HepG2 (cell line): ENCODE data around the gene MT1A. TPM values are rescaled to one million over a fixed set of nuclear protein-coding genes. Genes with fewer than 3 reads are reported as not detected.

ENCODE experiments used
- CAMTA2 ChIP-seq: sonication (generic); formaldehyde crosslinking; IDR thresholded peaks from 2 replicates; pipeline ENCODE4 v1.4.0; 2020; ENCODE audit warnings: mild to moderate bottlenecking, missing genetic modification reagents, borderline replicate concordance
- NR2F2 ChIP-seq: IDR thresholded peaks from 2 replicates; pipeline ENCODE4 v1.6.1; 2012; ENCODE audit warnings: low read depth, inconsistent platforms, borderline replicate concordance
- TARDBP ChIP-seq: sonication (generic); formaldehyde crosslinking; IDR thresholded peaks from 2 replicates; pipeline ENCODE4 v1.8.0; 2022; ENCODE audit warnings: mild to moderate bottlenecking, missing genetic modification reagents
- TOPORS ChIP-seq: sonication (generic); formaldehyde crosslinking; IDR thresholded peaks from 2 replicates; pipeline ENCODE4 v1.8.0; 2023; ENCODE audit warnings: mild to moderate bottlenecking, missing genetic modification reagents
- ZFP90 ChIP-seq: sonication (generic); formaldehyde crosslinking; IDR thresholded peaks from 2 replicates; pipeline ENCODE4 v1.8.0; 2022; ENCODE audit warnings: missing genetic modification reagents, mild to moderate bottlenecking, inconsistent platforms, borderline replicate concordance
- ZNF414 ChIP-seq: sonication (generic); formaldehyde crosslinking; IDR thresholded peaks from 2 replicates; pipeline ENCODE4 v1.5.0; 2020; ENCODE audit warnings: missing genetic modification reagents
- ZNF441 ChIP-seq: sonication (generic); formaldehyde crosslinking; IDR thresholded peaks from 2 replicates; pipeline ENCODE4 v1.7.0; 2021; ENCODE audit warnings: missing genetic modification reagents, borderline replicate concordance
- ZNF546 ChIP-seq: sonication (generic); formaldehyde crosslinking; conservative IDR thresholded peaks from 2 replicates; pipeline ENCODE4 v1.8.1; 2023; ENCODE audit warnings: mild to moderate bottlenecking, missing genetic modification reagents
- ZNF710 ChIP-seq: sonication (generic); formaldehyde crosslinking; IDR thresholded peaks from 2 replicates; pipeline ENCODE4 v1.5.0; 2020; ENCODE audit warnings: mild to moderate bottlenecking, missing genetic modification reagents, borderline replicate concordance
- polyA plus RNA-seq, 8 experiments: library from polyadenylated mRNA; depleted of rRNA in 3 of 8; stranded (reverse) in 7 of 8; unstranded in 1 of 8; fragments of >200 nt; fragmentation: Illumina TruSeq in 4 of 8; extraction: Trizol in 4 of 8; gene quantifications; 2 replicates each; pipeline versions ENCODE4 v1.2.1 to v1.2.3, GENCODE V29; 2011 to 2016; ENCODE audit warnings: low read depth in 4 of 8, missing spikeins in 1 of 8, mixed read lengths in 1 of 8; ENCODE audit not compliant: insufficient read depth in 1 of 8
- total RNA-seq, 5 experiments: library from RNA; depleted of rRNA; stranded (reverse); fragments of >200 nt; fragmentation: Illumina TruSeq; extraction: Trizol; gene quantifications; 2 replicates each; pipeline ENCODE4 v1.2.3, GENCODE V29; 2016; ENCODE audit warnings: low read depth in 1 of 5

MT1A gene
- total and polyA plus RNA-seq, 2 of the 13 experiments (the other 11 are each of a cell fraction or from before 2014, with no cell fraction given): 8.3 to 10.4 TPM

- TF ChIP-seq ZNF710 (CRISPR knock-in tag) (no peak), TARDBP (CRISPR knock-in tag) (peak; percentile 35; the same call in 1 of the 2 replicates), ZFP90 (0 out of 2 replicates have a peak, but pooled peaks have one; percentile 0), NR2F2 (no peak), CAMTA2 (CRISPR knock-in tag) (peak; percentile 28; the same call in 1 of the 2 replicates), ZNF441 (no peak), ZNF546 (CRISPR knock-in tag) (0 out of 2 replicates have a peak, but pooled peaks have one; percentile 18), ZNF414 (CRISPR knock-in tag) (peak; percentile 4; the same call in 1 of the 2 replicates), TOPORS (0 out of 2 replicates have a peak, but pooled peaks have one; percentile 38)
Observed at GRCh38 chr16:56658327-56658875, 19.9 kb downstream of the MT1A start (continued).
